HCT116 (cell line): ENCODE data around the gene DNAJC10. TPM values are rescaled to one million over a fixed set of nuclear protein-coding genes. Genes with fewer than 3 reads are reported as not detected.

Experiments
- ATAC-seq: fragments of 200-7000 bp; cut with Tn5 transposase; 2 replicates; pipeline ENCODE4 v1.9.1; 2020; ENCODE audit warnings: mild to moderate bottlenecking, moderate library complexity
- BruUV-seq: library from RNA; stranded (reverse); fragments of 400-500 nt; replicated peaks from 2 replicates; lab custom pipeline; 2021; lab: Mats Ljungman, UMichigan
- CTCF ChIA-PET: fragments of 300-600 bp; sonication (Branson Sonifier 250); formaldehyde crosslinking; loops from one replicate; lab custom pipeline; 2021; ENCODE audit warnings: antibody characterized with exemption; lab: Charles Lee
- POLR2A ChIA-PET: fragments of 300-600, 350-600 bp; sonication (Branson Sonifier 250); formaldehyde crosslinking; loops from one replicate; lab custom pipeline; 2021; ENCODE audit warnings: antibody characterized with exemption; lab: Charles Lee
- RAD21 ChIA-PET, 2 experiments: fragments of 300-600 bp; sonication (Branson Sonifier 250); formaldehyde crosslinking; loops; one replicate each; lab custom pipeline; 2023; ENCODE audit warnings: low total read pairs in 2 of 2; ENCODE audit not compliant: uncharacterized antibody in 2 of 2, unreplicated experiment in 2 of 2, low non-redundant PET in 1 of 2; lab: Charles Lee
- DNase-seq: peaks from one replicate; pipeline ENCODE4 v3.0.0-alpha.2; 2010; ENCODE audit warnings: low read depth, low spot score
- H2AFZ ChIP-seq: fragments of 200-600 bp; shearing (Covaris generic), sonication (generic); 2 replicates; pipeline ENCODE4 v1.6.1; 2017; ENCODE audit warnings: low read depth, mixed run types, mixed read lengths, antibody characterized with exemption, low read length; ENCODE audit not compliant: poor library complexity, severe bottlenecking
- H3K27ac ChIP-seq: 2 replicates; pipeline ENCODE4 v1.5.1; 2012; ENCODE audit warnings: low read depth, low read length
- H3K27me3 ChIP-seq: fragments of 200-600 bp; sonication (generic); 2 replicates; pipeline ENCODE4 v1.6.1; 2016; ENCODE audit warnings: mixed run types, low read length, mixed read lengths; ENCODE audit not compliant: insufficient read depth
- H3K36me3 ChIP-seq, 2 experiments: fragments of 200-500 bp in 1 of 2; fragments of 200-600 bp in 1 of 2; sonication (Bioruptor generic) in 1 of 2; sonication (generic) in 1 of 2; 2 replicates each; pipeline versions ENCODE4 v1.5.1 to v1.6.1; 2014 to 2016; ENCODE audit warnings: low read length in 2 of 2, inconsistent platforms in 1 of 2, mixed read lengths in 1 of 2, mixed run types in 1 of 2; ENCODE audit not compliant: insufficient read depth in 2 of 2, control insufficient read depth in 1 of 2
- H3K4me1 ChIP-seq, 2 experiments: fragments of 200-600 bp in 1 of 2; sonication (generic) in 1 of 2; 2 replicates each; pipeline versions ENCODE4 v1.5.1 to v1.6.1; 2012 to 2017; ENCODE audit warnings: low read length in 2 of 2, inconsistent platforms in 1 of 2, mild to moderate bottlenecking in 1 of 2, mixed read lengths in 1 of 2, mixed run types in 1 of 2, moderate library complexity in 1 of 2; ENCODE audit not compliant: insufficient read depth in 2 of 2, control insufficient read depth in 1 of 2
- H3K4me2 ChIP-seq: fragments of 200-600 bp; sonication (generic); 2 replicates; pipeline ENCODE4 v1.6.1; 2017; ENCODE audit warnings: mixed run types, low read length, mixed read lengths
- H3K4me3 ChIP-seq, 2 experiments: fragments of 200-600 bp in 1 of 2; sonication (generic) in 1 of 2; replicated peaks in 1 of 2; 2 replicates each; pipeline ENCODE4 v1.5.1; 2011 to 2016; ENCODE audit warnings: low read length in 2 of 2, control low read depth in 1 of 2, low read depth in 1 of 2, mild to moderate bottlenecking in 1 of 2, mixed read lengths in 1 of 2, mixed run types in 1 of 2
- H3K79me2 ChIP-seq: fragments of 200-600 bp; sonication (generic); 2 replicates; pipeline ENCODE4 v1.6.1; 2017; ENCODE audit warnings: mild to moderate bottlenecking, mixed run types, low read length, moderate library complexity, mixed read lengths; ENCODE audit not compliant: insufficient read depth
- H3K9ac ChIP-seq: fragments of 200-600 bp; sonication (generic); 2 replicates; pipeline ENCODE4 v1.6.1; 2016; ENCODE audit warnings: low read length, mixed read lengths
- H3K9me2 ChIP-seq: fragments of 200-600 bp; sonication (generic), shearing (Covaris generic); 2 replicates; pipeline ENCODE4 v1.6.1; 2017; ENCODE audit warnings: mixed run types, mild to moderate bottlenecking, moderate library complexity; ENCODE audit not compliant: insufficient read depth
- H3K9me3 ChIP-seq, 2 experiments: fragments of 200-500 bp in 1 of 2; fragments of 200-600 bp in 1 of 2; sonication (Bioruptor generic) in 1 of 2; sonication (generic) in 1 of 2; 2 replicates each; pipeline ENCODE4 v1.6.1; 2014 to 2017; ENCODE audit warnings: low read length in 2 of 2, mixed read lengths in 2 of 2, inconsistent platforms in 1 of 2, low read depth in 1 of 2, mild to moderate bottlenecking in 1 of 2, mixed run types in 1 of 2, moderate library complexity in 1 of 2; ENCODE audit not compliant: control insufficient read depth in 1 of 2, insufficient read depth in 1 of 2
- H4K20me1 ChIP-seq: fragments of 200-600 bp; sonication (generic), shearing (Covaris generic); 2 replicates; pipeline ENCODE4 v1.6.1; 2017; ENCODE audit warnings: mixed run types, mild to moderate bottlenecking, moderate library complexity; ENCODE audit not compliant: insufficient read depth
- ATF3 ChIP-seq: IDR thresholded peaks from 2 replicates; pipeline ENCODE4 v1.6.1; 2012
- CBX3 ChIP-seq: IDR thresholded peaks from 2 replicates; pipeline ENCODE4 v1.6.1; 2012; ENCODE audit warnings: low read depth
- CEBPB ChIP-seq: IDR thresholded peaks from 2 replicates; pipeline ENCODE4 v1.6.1; 2012; ENCODE audit warnings: low read depth
- EGR1 ChIP-seq: IDR thresholded peaks from 2 replicates; pipeline ENCODE4 v1.6.1; 2012; ENCODE audit warnings: low read depth
- ELF1 ChIP-seq: IDR thresholded peaks from 2 replicates; pipeline ENCODE4 v1.6.1; 2012; ENCODE audit warnings: low read depth, borderline replicate concordance
- EZH2 ChIP-seq: fragments of 200-600 bp; sonication (generic); IDR thresholded peaks from 2 replicates; pipeline ENCODE4 v1.6.1; 2017; ENCODE audit warnings: antibody characterized with exemption, mixed run types
- JUND ChIP-seq: IDR thresholded peaks from 2 replicates; pipeline ENCODE4 v1.6.1; 2012
- MAX ChIP-seq: IDR thresholded peaks from 2 replicates; pipeline ENCODE4 v1.6.1; 2012
- POLR2A ChIP-seq: IDR thresholded peaks from 2 replicates; pipeline ENCODE4 v1.7.0; 2011; ENCODE audit warnings: borderline replicate concordance; ENCODE audit not compliant: insufficient read depth, insufficient read length; ENCODE audit errors: extremely low read depth
- POLR2AphosphoS5 ChIP-seq: IDR thresholded peaks from 2 replicates; pipeline ENCODE4 v1.6.1; 2011; ENCODE audit warnings: mild to moderate bottlenecking, low read depth, low read length, moderate library complexity
- RAD21 ChIP-seq: IDR thresholded peaks from 2 replicates; pipeline ENCODE4 v1.6.1; 2012; ENCODE audit warnings: low read depth, mild to moderate bottlenecking
- REST ChIP-seq: IDR thresholded peaks from 2 replicates; pipeline ENCODE4 v1.6.1; 2012; ENCODE audit warnings: low read depth
- SIN3A ChIP-seq: IDR thresholded peaks from 2 replicates; pipeline ENCODE4 v1.6.1; 2012; ENCODE audit warnings: low read depth
- SRF ChIP-seq: IDR thresholded peaks from 2 replicates; pipeline ENCODE4 v1.6.1; 2012; ENCODE audit warnings: low read depth
- ZBTB33 ChIP-seq: IDR thresholded peaks from 2 replicates; pipeline ENCODE4 v1.6.1; 2011; ENCODE audit warnings: mild to moderate bottlenecking, low read length, moderate library complexity; ENCODE audit not compliant: insufficient replicate concordance; ENCODE audit errors: extremely low read depth
- ZFX ChIP-seq: fragments of 450-650 bp; IDR thresholded peaks from 2 replicates; pipeline ENCODE4 v1.6.1; 2017
- ZNF274 ChIP-seq: fragments of 200-500 bp; sonication (Bioruptor generic); IDR thresholded peaks from 2 replicates; pipeline ENCODE4 v1.6.1; 2014; ENCODE audit warnings: mild to moderate bottlenecking, low read depth, low read length, inconsistent platforms
- intact Hi-C: fragments of 100-400 bp; cut with micrococcal nuclease; formaldehyde crosslinking; loops from 2 replicates; pipeline ENCODE4 v1.10.0; 2022
- total RNA-seq: library from RNA; stranded (reverse); gene quantifications from one replicate; pipeline ENCODE4 v1.2.1, GENCODE V29; 2021; ENCODE audit not compliant: unreplicated experiment

The DNAJC10 gene
- total RNA-seq, 1 experiment from 2014 or later = 80.4 TPM

GRCh38 chr2:182744490-182744889 lies 28.4 kb downstream of the DNAJC10 start:
- intact Hi-C loops = no loop called here
- ChIA-PET CTCF (no interaction called here), POLR2A (no interaction called here), RAD21 (no interaction called here)
- H3K27ac ChIP-seq = no peak overlapping the region
- DNase-seq = no peak
- no peak for ATAC-seq
- H3K4me3 ChIP-seq = no peak overlapping the region
- peaks cover 20 to 32% of the 10 kb centered on the region in 2 experiments for H3K36me3 ChIP-seq
- no peaks in the 10 kb centered on the region for H3K4me1 ChIP-seq
- H3K9me2 ChIP-seq = no peaks in the 10 kb centered on the region
- no TSS peak for BruUV-seq
- H3K9ac ChIP-seq = no peak overlapping the region
- TF ChIP-seq SIN3A (no peak), POLR2A (no peak), ZBTB33 (no peak), POLR2AphosphoS5 (no peak), MAX (no peak), ELF1 (no peak), ZNF274 (no peak), SRF (no peak), EZH2 (no peak), JUND (no peak), REST (no peak), CEBPB (no peak), EGR1 (no peak), CBX3 (no peak), RAD21 (no peak), ZFX (no peak), ATF3 (no peak)
- no peak overlapping the region for H3K4me2 ChIP-seq
- H3K9me3 ChIP-seq = no peaks in the 10 kb centered on the region
- H3K27me3 ChIP-seq = no peaks in the 10 kb centered on the region
- H2AFZ ChIP-seq = no peak overlapping the region
- H4K20me1 ChIP-seq = no peaks in the 10 kb centered on the region
- no peaks in the 10 kb centered on the region for H3K79me2 ChIP-seq
